GM11168 (cell line): ENCODE measurements around the gene PPP1R11.
"Not testable (repeated sequence)": the region's sequence is repeated elsewhere in the genome, so short reads cannot be mapped to it uniquely, and the experiment has no call there.

Source experiments
- in situ Hi-C: fragments of 300-500 bp; cut with MboI; formaldehyde crosslinking; loops from one replicate; pipeline ENCODE4 v1.12.0; 2022; ENCODE audit warnings: low sequenced_read_pairs; ENCODE audit not compliant: unreplicated experiment

The PPP1R11 gene, protein sequence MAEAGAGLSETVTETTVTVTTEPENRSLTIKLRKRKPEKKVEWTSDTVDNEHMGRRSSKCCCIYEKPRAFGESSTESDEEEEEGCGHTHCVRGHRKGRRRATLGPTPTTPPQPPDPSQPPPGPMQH

DNA sequence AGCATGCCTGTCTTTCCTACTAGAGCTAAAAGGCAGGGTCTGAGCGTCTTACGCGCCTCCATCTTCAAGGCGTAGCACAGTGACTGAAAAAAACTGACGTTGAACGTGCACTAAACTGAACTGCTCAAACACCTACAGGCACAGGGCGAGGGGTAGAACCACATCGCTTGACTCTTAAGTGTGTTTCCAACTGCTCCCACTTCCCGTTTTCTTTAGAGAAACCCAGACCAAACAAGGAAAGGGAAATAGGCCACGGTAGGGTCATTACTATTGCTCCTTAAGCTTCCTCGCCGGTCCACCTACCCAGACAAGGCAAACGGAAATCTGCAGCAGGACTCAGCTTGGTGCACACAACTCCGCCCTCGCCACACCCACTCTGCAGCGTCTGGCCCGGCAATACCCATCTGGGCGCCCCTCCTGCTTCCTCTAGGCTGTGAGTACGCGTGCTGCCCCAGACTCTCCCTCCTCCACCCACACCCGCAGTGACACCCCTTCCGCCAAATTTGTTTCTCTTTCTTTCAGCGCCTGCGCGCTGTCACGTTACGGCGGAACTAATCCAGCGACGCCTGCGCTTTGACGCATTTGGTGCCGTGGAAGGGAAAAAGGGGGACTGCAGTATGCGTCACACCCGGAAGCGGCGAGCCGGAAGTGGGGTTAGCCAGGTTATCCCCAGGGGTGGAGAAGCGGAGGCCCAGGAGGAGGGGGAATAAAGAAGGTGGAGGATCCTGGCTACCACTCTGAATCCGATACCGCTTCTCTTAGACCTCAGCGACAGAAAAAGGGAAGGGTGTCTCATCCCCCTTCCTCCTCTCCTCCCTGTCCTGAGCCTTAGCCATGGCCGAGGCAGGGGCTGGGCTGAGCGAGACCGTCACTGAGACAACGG lies at the start of gene PPP1R11:
Gene PPP1R11, plus strand, starts transcription at position 622 of the 883 bp plus-strand sequence. Its CDS starts 213 bp downstream, at position 835.
- in situ Hi-C loops = no loop called here

DNA sequence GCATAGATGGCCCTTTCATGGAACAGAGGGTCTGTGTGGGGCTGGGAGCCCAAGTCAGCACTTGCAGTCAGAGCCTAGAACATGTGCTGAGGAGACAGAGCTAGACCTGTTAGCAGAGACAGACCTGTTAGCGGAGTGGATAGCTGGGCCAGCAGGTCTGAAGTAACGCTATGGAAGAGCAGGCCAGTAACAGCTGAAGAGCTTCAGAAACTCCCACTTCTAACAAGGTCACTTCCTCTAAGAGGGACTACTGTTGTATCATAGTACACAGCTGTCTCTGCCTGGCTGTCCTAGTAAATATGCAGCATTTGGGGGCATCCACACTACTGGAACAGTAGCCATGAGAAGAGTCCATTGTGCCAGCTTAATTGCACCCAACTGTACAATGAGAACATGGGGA lies 47.2 kb upstream of the PPP1R11 start:
- in situ Hi-C loops = no loop called here

DNA sequence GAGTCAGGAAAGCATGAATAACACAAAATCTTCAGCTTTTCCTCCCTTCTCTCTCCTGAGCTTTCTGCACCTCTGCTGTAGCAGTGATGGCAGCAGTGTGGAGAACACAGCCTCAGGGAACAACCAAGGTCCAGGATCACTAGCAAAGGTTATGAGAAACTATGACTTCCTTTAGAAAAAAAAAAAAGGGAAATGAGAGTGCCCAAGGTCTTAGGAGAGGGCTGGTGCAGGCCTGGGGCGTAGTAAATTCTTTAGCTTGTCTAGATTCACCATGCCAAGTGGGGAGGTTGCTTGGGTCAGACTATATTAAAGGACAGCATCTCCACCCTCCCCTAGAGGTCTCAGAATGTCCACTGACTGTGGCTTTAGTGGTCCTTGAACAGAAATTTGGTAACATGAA lies 46.4 kb upstream of the PPP1R11 start:
- in situ Hi-C loops = no loop called here

DNA sequence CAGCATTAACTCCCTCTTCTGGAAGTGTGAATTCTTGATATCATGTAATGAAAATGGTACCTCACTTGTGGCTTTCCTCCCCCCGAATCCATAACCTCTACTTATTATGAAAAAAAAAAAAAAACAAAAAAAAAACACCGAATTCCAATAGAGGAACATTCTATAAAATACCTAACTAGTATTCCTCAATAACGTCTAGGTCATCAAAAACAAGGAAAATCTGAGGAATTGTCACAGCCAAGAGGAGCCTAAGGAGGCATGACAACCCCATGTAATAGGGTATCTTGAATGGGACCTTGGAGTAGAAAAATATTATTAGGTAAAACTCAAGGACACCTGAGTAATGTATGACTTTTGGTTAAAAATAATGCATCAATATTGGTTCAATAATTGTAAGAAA lies 44.8 kb upstream of the PPP1R11 start:
- in situ Hi-C loops = no loop called here

DNA sequence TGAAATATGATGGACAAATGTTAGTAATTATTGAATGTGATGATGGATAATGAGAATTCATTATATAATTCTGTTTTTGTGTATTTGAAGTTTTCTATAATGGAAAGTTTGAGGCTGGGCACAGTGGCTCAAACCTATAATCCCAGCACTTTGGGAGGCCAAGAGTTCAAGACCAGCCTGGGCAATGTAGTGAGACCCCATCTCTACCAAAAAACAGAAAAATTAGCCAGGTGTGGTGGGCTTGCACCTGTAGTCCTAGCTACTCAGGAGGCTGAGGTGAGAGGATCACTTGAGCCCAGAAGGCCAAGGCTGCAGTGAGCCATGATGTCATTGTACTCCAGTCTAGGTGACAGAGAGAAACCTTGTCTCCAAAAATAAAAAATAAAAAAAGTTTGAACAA lies 44.3 kb upstream of the PPP1R11 start:
- in situ Hi-C loops = not testable (repeated sequence)

DNA sequence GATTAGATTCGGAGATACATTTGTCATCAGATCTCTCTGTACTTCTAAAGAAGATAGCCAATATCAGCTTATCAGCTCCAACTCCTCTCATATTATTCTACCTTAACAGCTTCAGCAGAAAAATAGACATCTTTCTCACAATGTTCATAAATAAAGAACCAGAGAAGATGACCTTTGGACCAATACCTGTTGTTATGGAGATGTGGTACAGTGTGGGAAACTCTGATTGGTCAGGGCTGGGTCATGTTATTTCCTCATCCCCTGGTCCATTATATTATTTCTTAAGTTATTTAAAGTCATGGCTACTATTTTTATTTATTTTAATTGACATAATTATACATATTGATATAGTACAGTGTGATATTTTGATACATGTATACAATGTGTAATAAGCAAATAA lies 41.8 kb upstream of the PPP1R11 start:
- in situ Hi-C loops = no loop called here

DNA sequence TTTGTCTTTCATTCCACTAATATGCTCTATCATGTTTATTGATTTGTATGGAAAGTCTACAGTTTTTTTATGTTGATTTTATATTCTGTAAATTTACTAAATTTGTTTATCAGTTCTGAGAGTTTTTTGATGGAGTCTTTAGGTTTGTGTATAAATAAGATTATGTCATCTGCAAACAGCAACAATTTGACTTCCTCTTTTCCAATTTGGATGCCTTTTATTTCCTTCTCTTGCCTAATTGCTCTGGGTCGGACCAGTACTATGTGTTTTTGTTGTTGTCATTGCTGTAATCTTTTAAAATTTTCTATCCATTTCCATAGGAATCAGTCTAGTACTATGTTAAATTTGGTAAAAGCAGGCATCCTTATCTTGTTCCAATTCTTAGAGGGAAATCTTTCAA lies 37.4 kb upstream of the PPP1R11 start:
- in situ Hi-C loops = no loop called here

DNA sequence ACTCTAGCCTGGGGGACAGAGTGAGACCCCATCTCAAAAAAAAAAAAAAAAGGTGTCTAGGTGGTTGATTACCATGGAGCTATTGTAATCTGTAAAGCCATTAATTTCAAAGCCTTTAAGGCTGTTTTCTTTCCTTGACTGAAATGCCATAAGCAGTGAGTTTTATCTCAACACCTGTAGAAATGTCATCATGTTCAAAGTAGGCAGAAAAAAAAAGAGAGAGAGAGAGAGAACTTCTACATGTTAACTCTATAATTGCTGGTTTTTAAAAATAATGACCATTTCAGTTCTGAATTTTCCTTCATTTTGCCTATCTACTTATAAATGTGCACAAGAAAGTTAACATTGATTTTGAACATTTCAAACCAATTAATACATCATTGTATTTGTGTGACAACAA lies 35.6 kb upstream of the PPP1R11 start:
- in situ Hi-C loops = loop anchor here (10.0 kb wide), 1 partner anchor 187 kb away; no protein-coding TSS in a partner anchor

DNA sequence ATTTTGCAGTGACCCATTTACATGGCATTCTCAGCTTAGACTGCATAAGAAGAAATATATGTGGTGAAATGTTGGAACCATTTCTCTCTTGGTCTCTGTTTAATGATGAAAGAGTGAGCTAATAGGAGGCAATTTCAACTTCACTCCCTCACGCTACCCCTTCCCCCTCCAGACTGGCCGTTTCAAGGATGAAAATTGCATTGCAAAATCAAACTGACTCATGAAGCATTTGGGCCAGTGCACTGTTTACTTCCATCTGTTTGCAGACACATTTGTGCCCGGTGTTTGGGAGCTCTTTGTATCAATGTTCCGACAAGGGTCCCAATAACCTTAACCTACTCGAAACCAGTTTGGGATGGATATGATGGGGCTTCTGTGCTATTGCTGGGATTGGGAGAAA lies 33.6 kb upstream of the PPP1R11 start:
- in situ Hi-C loops = loop anchor here (10.0 kb wide), 1 partner anchor 189 kb away; no protein-coding TSS in a partner anchor

DNA sequence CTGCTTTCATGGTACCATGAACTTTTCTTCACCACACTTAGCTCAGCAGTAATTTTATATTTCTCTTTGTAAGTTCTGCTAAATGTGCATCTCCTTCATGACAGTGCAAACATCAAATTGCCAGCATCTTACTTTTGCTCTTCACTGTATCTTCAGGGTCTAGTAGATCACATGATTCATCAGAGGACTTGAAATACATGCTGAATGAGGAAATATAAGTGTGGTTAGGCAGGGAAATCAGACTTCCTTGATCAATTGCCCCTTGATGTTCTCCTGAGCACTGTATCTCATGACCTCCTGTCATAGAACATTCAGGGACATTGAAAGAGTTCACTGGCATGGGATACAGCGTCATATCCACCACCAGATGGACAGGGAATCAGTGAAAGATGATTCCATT lies 31.2 kb upstream of the PPP1R11 start:
- in situ Hi-C loops = loop anchor here (10.0 kb wide), 1 partner anchor 191 kb away; no protein-coding TSS in a partner anchor

DNA sequence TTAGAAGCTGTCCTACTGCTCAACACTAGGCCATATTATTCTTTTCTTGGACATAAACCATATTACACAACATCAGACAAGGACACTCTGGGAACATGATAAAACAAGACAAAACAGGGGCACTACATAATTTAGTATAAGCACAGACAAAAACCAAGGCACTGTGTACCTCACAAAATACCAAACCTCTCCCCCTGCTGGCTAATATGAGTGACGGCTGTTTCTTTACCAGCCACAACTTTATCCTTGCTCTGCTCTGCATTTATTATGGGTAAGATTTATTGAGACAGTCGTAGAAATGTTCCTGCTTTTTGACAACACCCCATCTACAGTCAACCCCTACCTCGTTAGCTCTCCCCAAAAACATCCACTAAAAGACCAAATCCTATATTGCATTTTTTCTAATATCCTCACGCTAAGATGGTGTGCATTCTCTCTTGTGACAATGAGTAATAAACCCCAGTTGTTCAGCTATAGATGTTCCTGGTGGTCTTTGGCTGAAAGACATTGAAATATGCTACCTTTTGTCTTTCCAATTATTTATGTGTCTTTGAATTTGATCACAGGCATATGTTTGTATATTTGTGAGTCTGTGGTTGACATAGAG lies 29.7 kb upstream of the PPP1R11 start:
- in situ Hi-C loops = loop anchor here (10.0 kb wide), 1 partner anchor 192 kb away; no protein-coding TSS in a partner anchor

DNA sequence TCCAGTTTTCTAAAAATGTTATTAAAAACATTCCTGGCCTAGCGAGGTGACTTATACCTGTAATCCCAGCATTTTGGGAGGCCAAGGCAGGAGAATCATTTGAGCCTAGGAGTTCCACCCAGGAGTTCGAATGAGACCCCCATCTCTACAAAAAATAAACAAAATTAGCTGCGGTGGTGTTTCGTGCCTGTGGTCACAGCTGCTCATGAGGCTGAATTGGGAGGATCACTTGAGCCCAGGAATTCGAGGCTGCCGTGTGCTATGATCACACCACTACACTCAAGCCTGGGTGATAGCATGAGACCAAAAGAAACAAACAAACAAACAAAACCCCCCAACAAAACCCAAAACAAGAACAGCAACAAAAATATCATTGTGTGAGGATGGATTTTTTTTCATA lies 25.8 kb upstream of the PPP1R11 start:
- in situ Hi-C loops = no loop called here

DNA sequence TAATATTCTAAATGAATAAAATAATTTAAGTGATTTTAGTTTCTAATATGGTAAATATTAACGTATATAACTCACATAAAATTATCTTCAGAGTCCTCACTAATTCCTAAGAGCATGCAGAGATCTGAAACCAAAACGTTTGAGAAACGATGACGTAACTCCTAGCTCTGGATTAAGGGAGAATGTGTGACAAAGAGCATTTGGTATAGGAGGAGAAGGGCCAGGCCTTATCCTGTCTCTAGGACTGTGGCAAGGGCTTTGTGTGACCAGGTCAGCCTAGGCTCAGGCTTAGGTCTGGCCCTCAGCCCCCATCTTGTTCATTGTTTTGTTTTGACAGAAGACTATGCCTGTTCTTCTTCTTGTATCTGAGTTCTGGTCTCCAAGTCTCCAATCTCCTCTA lies 25.2 kb upstream of the PPP1R11 start:
- in situ Hi-C loops = no loop called here

DNA sequence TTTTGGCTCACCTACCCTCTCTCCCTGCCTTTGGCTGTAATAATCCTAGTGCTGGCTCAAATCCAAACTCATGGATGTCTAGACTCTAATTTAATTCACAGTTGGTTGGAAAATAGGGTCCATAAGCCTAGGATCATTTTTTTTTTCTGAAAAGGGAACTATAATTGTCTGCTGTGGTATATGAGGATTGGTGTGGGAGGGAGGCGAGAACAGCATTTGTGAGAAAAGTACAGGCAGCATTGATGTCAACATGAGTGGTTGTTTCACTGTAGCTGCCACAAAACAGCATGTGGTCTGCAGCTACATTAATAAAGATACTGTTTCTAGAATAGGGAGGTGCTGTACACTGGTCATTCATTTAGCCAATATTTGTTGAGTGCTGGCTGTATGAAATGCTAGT lies 24.5 kb upstream of the PPP1R11 start:
- in situ Hi-C loops = no loop called here

DNA sequence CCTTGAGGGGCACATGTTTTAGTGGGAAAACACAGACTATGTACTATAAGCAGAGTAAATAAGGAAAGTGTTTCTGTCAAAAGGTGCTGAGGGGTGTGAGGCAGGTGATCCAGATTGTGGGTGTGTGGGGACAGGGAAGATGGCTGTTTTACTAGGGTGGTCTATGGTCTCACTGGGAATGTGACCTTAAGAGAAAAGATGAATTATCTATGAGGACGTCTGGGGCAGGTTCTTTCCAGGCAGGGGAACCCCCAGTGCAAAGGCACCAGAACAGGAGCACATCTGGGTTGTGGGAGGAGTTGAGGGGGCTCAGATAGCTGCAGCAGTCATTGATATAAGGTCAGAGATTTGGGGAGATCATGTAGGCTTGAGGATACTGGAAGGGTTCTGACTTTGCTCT lies 24.1 kb upstream of the PPP1R11 start:
- in situ Hi-C loops = no loop called here

DNA sequence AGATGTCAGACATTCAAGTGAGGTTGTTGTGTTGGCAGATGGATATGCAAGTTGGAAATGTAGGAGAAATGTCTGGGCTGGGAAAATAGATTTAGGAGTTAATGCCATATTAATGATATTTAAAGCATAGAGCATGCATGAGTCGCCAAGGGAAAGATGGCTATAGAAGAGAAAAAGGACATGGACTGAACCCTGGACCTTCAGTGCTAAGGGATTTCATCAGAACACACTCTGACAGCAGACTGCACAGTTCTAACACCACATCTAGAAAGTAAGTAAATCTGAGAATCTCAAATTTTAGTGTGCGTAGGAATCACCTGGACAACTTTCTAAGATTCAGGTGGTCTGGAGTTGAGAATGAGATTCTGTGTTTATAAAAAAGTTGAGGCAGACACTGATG lies 23.3 kb upstream of the PPP1R11 start:
- in situ Hi-C loops = no loop called here

DNA sequence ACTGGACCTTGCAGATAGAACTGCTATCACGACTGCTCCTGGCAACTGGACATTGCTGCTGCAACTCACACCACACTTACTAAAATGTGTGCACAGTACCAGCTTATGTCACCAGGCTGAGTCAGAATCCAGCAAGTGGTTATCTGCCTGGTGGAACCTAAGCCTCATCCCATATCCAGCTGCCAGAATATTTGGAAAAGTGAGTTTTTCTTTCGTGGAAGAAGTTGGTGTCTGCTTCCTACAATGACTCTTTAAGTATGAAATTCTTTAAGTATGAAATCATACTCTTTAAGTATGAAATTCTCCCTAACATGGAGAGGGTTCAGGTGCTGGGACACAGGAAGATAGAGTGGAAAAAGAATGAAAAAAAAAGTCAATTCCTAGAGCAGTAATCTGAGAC lies 22.4 kb upstream of the PPP1R11 start:
- in situ Hi-C loops = no loop called here

DNA sequence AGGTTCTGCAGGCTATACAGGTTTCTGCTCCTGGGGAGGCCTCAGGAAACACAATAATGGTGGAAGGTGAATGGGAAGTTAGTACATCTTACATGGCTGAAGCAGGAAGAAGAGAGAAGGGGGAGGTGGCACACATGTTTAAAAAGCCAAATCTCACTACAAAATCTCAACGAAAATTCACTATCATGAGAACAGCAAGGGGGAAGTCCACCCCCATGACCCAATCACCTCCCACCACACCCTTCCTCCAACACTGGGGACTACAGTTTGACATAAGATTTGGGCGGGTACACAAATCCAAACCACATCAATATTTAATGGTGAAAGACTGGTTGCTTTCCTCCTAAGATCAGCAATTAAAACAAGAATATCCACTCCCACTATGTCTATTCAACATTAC lies 19.8 kb upstream of the PPP1R11 start:
- in situ Hi-C loops = no loop called here

DNA sequence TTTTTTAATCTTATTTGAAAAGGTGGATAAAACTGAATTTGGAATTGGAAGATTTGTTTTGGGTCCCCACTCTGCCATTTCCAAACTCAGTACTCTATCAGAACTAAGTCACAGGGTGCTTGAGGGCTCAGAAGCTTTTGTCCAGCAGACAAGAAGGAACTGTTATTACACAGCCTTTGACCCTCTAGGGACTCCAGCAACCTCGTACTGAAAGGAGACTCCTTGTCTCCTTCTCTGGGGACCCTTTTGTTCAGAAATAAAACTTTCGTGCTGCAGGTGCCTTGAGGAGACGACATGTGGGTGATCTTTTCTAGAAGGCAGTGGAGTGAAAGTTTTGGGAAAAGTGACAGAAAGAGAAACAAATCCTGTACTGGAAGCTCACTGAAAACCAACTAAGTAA lies 13.3 kb upstream of the PPP1R11 start:
- in situ Hi-C loops = no loop called here

DNA sequence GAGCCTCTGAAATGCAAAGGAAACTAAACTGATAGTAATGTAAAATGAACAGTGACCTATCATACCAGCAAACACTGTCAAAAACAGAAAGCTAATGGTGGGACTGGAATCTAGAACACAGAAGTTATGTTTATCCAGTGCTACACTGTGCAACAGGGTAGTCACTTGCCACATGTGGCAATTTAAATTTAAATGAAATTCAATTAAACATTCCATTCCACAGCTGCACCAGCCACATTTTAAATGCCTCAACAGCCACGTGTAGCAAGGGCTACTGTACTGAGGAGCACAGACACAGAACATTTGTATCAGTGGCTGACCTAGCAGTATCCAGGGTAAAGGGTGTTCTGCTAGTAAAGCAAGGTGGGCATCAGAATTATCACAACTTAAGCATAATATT lies 11.5 kb upstream of the PPP1R11 start:
- in situ Hi-C loops = no loop called here

DNA sequence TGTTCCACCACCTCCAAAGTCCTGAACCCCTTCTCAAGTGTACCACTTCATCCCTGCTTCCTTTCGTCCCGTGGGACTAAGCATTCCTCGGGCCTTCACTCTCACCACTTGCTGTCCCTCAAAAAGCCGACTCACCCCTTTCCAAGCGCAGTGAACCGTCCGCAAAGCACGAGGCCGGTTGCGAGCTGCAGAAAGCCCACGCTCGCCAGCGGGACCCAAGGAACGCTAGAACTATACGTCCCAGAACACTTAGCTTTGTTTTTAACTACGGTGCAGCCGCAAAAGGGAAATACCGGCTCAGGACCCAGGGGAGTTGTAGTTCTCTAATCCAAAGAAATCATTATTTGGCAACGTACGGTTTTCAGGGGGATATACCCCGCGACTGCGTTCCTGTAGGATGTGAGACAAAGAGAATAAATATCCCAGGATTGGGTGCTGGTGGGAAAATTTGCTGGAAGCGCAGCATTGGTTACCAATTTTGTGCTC lies 6.3 kb upstream of the PPP1R11 start:
- in situ Hi-C loops = no loop called here
